ENCODE results near the gene HIF3A.

Gene HIF3A

DNA sequence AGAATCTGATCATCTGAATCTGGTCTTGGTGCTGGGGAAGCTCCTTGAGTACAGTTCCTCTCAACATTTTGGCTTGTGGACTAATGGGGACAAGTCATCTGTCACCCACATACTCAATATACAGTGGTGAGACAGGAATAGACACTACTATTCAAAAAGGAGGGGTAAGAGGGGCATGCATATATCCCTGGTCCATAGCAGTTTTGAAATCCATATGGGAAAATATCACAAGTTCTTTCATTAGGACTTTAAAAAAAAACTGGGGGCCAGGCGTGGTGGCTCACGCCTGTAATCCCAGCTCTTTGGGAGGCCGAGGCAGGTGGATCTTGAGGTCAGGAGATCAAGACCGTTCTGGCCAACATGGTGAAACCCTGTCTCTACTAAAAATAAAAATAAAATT, 29.8 kb downstream of the HIF3A start:
- DNase-seq (ENCODE audit: low read depth, low spot score) = no peak

- DNase-seq (ENCODE audit: low read depth, low spot score) = no peak
Measured at GRCh38 chr19:46328079-46328478, 31.2 kb downstream of the HIF3A start.

- no peak for DNase-seq (ENCODE audit: low read depth, low spot score)
Measured at GRCh38 chr19:46330319-46330918, 33.6 kb downstream of the HIF3A start.

GRCh38 chr19:46337487-46337886, 40.6 kb downstream of the HIF3A start:
- no peak for DNase-seq (ENCODE audit: low read depth, low spot score)

GRCh38 chr19:46339446-46339845, 42.6 kb downstream of the HIF3A start:
- DNase-seq (ENCODE audit: low read depth, low spot score) = no peak

GRCh38 chr19:46340051-46340659, 43.3 kb downstream of the HIF3A start:
- DNase-seq (ENCODE audit: low read depth, low spot score) = no peak

- no peak for DNase-seq (ENCODE audit: low read depth, low spot score)
Measured at GRCh38 chr19:46341937-46342336, 45.1 kb downstream of the HIF3A start.

- no peak for DNase-seq (ENCODE audit: low read depth, low spot score)
Measured at GRCh38 chr19:46344363-46344762, 47.5 kb downstream of the HIF3A start.

- DNase-seq (ENCODE audit: low read depth, low spot score) = no peak
Measured at GRCh38 chr19:46345157-46345556, 48.3 kb downstream of the HIF3A start.

DNA sequence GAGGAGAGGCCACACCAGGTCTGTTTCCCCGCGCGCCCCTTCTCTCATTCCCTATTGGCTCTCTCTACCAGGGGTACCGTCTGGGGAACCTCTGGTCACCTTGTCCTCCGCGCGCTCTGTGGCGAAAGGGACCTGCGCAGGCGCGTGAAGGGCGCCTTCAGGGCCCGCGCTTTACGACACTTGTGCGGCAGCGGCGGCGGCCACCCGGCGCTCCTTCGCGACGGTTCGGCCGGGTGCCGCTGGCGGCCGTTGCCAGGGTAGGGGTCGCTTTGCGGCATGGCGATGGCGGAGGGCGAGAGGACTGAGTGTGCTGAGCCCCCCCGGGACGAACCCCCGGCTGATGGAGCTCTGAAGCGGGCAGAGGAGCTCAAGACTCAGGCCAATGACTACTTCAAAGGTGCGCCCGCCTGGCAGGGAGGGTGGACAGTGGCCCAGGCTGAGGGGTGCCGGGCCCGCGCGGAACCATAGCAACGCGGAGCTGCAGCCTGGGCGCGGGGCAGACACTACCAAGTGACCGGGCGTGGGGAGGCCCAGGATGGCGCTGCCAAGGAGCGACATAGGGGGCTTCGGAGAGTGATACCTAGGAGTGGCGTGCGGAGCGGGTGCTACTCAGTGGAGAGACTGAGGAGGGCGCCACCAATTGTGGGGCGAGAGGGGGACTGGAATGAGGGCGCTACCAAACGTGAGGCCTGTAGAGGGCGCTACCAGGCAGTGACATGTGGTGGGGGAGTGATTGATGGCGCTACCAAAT, 50.2 kb downstream of the HIF3A start, which contains the start of gene PPP5C:
PPP5C (plus strand) TSS at position 267 of the 751 bp plus-strand sequence; CDS start at position 277, 10 bp downstream.
- DNase-seq (ENCODE audit: low read depth, low spot score) = peak; percentile 96

DNA sequence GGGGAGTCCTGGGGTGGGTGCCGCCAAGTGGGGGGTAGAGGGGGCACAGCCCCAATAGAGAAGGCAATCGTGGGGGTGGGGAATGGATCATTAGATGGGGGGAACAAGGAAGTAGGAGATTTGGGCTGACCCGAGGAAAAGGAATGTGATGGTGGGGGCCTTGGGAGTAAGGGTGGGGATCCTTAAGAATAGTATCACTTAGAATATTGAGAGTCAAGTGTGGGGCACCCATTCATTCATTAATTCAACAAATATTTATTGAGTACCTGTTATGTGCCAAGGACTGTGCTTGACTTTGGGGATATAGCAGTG, 50.7 kb downstream of the HIF3A start:
- no peak for DNase-seq (ENCODE audit: low read depth, low spot score)

DNA sequence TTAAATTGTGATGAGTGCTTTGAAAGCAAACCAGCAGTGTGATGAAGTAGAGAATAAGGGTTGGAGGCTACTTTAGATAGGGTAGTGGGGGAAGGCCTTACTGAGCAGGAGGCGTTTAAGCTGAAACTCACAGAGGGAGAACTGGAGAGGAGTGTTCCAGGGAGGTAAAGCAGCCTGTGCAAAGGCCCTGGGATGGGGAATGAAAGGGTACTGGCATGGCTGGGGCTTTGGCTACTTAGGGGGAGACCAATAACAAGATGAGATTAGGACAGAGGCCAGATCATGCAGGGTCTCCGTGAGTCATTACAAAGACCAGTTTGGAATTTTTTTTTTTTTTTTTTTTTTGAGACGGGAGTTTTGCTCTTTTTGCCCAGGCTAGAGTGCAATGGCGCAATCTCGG, 51.1 kb downstream of the HIF3A start:
- no peak for DNase-seq (ENCODE audit: low read depth, low spot score)

GRCh38 chr19:46349311-46349993, 52.6 kb downstream of the HIF3A start:
- DNase-seq (ENCODE audit: low read depth, low spot score) = no peak

- DNase-seq (ENCODE audit: low read depth, low spot score) = peak; percentile 65
Measured at GRCh38 chr19:46350029-46350757, 53.4 kb downstream of the HIF3A start.

DNA sequence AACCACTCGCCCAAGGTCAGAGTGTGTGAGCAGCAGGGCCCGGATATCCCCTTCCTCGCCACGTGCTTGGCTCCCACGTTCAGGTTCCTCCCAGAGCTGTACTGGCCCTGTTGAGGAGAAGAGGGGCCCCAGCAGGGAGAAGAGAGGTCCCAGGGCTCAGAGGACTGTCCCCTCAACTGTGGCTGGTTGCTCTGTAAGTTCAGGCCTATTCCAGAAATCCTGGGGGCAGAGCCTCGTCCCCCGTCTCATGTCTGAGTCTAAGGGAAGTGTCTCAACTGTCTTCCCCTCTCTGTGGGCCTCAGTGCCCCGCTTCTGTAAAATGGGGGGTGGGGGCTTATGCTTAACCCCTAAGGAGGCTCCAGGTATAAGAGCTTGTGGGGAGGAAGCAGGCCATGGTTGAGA, 53.9 kb downstream of the HIF3A start:
- no peak for DNase-seq (ENCODE audit: low read depth, low spot score)

GRCh38 chr19:46351241-46352041, 54.6 kb downstream of the HIF3A start:
- no peak for DNase-seq (ENCODE audit: low read depth, low spot score)

DNA sequence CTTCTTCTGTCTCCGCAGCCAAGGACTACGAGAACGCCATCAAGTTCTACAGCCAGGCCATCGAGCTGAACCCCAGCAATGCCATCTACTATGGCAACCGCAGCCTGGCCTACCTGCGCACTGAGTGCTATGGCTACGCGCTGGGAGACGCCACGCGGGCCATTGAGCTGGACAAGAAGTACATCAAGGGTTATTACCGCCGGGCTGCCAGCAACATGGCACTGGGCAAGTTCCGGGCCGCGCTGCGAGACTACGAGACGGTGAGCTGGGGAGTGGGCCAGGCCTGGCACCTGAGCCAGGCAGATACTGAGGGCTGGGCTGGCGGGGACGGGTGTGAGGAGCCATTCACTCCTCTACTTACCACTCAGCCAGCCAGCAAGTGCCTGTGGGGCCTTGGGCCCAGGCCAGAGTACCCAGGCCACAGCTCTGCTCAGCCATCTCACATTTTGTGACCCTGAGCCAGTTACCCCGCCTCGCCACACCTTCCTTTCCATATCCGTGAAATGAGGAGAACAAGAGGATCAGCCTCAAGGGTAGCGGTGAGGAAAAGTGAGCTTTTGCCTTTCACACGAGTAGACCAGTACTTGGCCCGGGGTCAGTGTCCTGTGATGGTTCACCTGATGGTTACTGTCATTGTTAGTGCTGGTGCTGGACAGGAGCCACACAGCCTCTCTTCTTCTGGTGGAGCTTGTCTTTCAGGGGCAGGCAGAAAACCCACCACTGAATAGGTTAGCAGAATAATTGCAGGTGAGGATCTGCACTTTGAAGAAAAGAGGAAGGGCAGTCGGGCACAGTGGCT, 57.1 kb downstream of the HIF3A start:
- no peak for DNase-seq (ENCODE audit: low read depth, low spot score)

GRCh38 chr19:46355234-46356148, 58.6 kb downstream of the HIF3A start:
- peak; percentile 24 for DNase-seq (ENCODE audit: low read depth, low spot score)

Data from ELF-1 (cell line).